ENCODE results near the gene CCDC14. TPM values are rescaled to one million over a fixed set of nuclear protein-coding genes. Genes with fewer than 3 reads are reported as not detected.

Gene CCDC14
- total and polyA plus RNA-seq, 4 donors = 3.7 to 32.5 (median 14.7) TPM

GRCh38 chr3:123872621-123873020 is 88.4 kb downstream of the CCDC14 start:
- WGBS = 45% methylated on average over 1 of the region's 1 CpG
- no peak for DNase-seq (ENCODE audit: low spot score)
- peaks cover 0 to 9% (median 0%) of the 10 kb centered on the region in 4 donors for H3K4me1 ChIP-seq (ENCODE audit: control insufficient read depth in 4 of 4, insufficient read depth in 4 of 4, low read length in 3 of 4)
- no peaks in the 10 kb centered on the region for H3K27me3 ChIP-seq (ENCODE audit: control insufficient read depth in 4 of 4, insufficient read depth in 4 of 4, low read length in 3 of 4)
- H3K9me3 ChIP-seq (ENCODE audit: control insufficient read depth in 4 of 4, low read length in 3 of 4) = no peaks in the 10 kb centered on the region
- H3K27ac ChIP-seq (ENCODE audit: low read depth in 1 of 2, low read length in 2 of 2) = no peak overlapping the region
- H3K4me3 ChIP-seq (ENCODE audit: low read depth in 1 of 3, low read length in 3 of 3) = no peak overlapping the region
- H3K9ac ChIP-seq (ENCODE audit: low read depth in 1 of 2, low read length in 2 of 2) = no peak overlapping the region
- TF ChIP-seq EGR1 (IDR thresholded peaks at IDR 0.05; ENCODE audit: low read depth in 2 of 2) (no peak), FOXA2 (IDR thresholded peaks at IDR 0.05) (no peak), NR2F2 (IDR thresholded peaks at IDR 0.05) (no peak), YY1 (IDR thresholded peaks at IDR 0.05) (no peak), MAX (IDR thresholded peaks at IDR 0.05) (no peak), JUND (IDR thresholded peaks at IDR 0.05) (no peak), SP1 (IDR thresholded peaks at IDR 0.05) (no peak), FOXA1 (IDR thresholded peaks at IDR 0.05) (no peak), RXRA (IDR thresholded peaks at IDR 0.05) (no peak)
- TF ChIP-seq, protein P1, sequence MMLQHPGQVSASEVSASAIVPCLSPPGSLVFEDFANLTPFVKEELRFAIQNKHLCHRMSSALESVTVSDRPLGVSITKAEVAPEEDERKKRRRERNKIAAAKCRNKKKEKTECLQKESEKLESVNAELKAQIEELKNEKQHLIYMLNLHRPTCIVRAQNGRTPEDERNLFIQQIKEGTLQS (IDR thresholded peaks at IDR 0.05) = no peak
- H3K36me3 ChIP-seq (ENCODE audit: control insufficient read depth in 4 of 4, insufficient read depth in 3 of 4, low read depth in 1 of 4, low read length in 3 of 4) = no peaks in the 10 kb centered on the region

DNA sequence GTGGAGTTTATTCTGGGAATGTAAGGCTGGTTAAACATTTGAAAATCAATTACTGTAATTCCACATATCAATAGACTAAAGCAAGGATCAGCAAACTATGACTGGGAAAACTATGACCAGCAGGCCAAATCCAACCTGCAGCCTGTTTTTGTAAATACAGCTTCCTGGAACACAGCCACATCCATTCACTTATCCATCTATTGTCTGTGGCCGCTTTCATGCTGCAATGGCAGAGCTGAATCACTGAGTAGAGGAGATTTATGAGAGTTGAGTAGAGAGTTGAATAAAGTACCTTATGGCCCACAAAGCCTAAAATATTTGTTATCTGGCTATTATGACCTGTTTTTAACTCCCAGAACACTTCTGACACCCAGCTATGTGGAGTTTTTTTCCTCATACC is 89.1 kb downstream of the CCDC14 start:
- Histone ChIP-seq H3K4me1 (ENCODE audit: control insufficient read depth in 4 of 4, insufficient read depth in 4 of 4, low read length in 3 of 4) (peaks cover 0 to 9% (median 0%) of the 10 kb centered on the region in 4 donors), H3K9ac (ENCODE audit: low read depth in 1 of 2, low read length in 2 of 2) (no peak overlapping the region), H3K9me3 (ENCODE audit: control insufficient read depth in 4 of 4, low read length in 3 of 4) (no peaks in the 10 kb centered on the region), H3K36me3 (ENCODE audit: control insufficient read depth in 4 of 4, insufficient read depth in 3 of 4, low read depth in 1 of 4, low read length in 3 of 4) (no peaks in the 10 kb centered on the region), H3K4me3 (ENCODE audit: low read depth in 1 of 3, low read length in 3 of 3) (no peak overlapping the region), H3K27ac (ENCODE audit: low read depth in 1 of 2, low read length in 2 of 2) (no peak overlapping the region), H3K27me3 (ENCODE audit: control insufficient read depth in 4 of 4, insufficient read depth in 4 of 4, low read length in 3 of 4) (no peaks in the 10 kb centered on the region)
- TF ChIP-seq NR2F2 (IDR thresholded peaks at IDR 0.05) (no peak), RXRA (IDR thresholded peaks at IDR 0.05) (peak in 1 of 2 donors; percentile 12), SP1 (IDR thresholded peaks at IDR 0.05) (no peak), HNF4G (IDR thresholded peaks at IDR 0.05) (no peak), FOXA2 (IDR thresholded peaks at IDR 0.05) (peak; percentile 56), MAX (IDR thresholded peaks at IDR 0.05) (no peak), YY1 (IDR thresholded peaks at IDR 0.05) (peak; percentile 29), TAF1 (conservative IDR thresholded peaks at IDR 0.05) (no peak), JUND (IDR thresholded peaks at IDR 0.05) (no peak), EGR1 (IDR thresholded peaks at IDR 0.05; ENCODE audit: low read depth in 2 of 2) (no peak), REST (IDR thresholded peaks at IDR 0.05) (no peak), RAD21 (IDR thresholded peaks at IDR 0.05) (peak; percentile 30 to 41), GABPA (IDR thresholded peaks at IDR 0.05 in 1 of 2, conservative IDR thresholded peaks at IDR 0.05 in 1 of 2) (no peak), HNF4A (conservative IDR thresholded peaks at IDR 0.05) (no peak), FOXA1 (IDR thresholded peaks at IDR 0.05) (peak; percentile 11)
- TF ChIP-seq, protein P2, sequence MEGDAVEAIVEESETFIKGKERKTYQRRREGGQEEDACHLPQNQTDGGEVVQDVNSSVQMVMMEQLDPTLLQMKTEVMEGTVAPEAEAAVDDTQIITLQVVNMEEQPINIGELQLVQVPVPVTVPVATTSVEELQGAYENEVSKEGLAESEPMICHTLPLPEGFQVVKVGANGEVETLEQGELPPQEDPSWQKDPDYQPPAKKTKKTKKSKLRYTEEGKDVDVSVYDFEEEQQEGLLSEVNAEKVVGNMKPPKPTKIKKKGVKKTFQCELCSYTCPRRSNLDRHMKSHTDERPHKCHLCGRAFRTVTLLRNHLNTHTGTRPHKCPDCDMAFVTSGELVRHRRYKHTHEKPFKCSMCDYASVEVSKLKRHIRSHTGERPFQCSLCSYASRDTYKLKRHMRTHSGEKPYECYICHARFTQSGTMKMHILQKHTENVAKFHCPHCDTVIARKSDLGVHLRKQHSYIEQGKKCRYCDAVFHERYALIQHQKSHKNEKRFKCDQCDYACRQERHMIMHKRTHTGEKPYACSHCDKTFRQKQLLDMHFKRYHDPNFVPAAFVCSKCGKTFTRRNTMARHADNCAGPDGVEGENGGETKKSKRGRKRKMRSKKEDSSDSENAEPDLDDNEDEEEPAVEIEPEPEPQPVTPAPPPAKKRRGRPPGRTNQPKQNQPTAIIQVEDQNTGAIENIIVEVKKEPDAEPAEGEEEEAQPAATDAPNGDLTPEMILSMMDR (IDR thresholded peaks at IDR 0.05; ENCODE audit: low read depth, low read length, missing input control) = no peak
- TF ChIP-seq, protein P3, sequence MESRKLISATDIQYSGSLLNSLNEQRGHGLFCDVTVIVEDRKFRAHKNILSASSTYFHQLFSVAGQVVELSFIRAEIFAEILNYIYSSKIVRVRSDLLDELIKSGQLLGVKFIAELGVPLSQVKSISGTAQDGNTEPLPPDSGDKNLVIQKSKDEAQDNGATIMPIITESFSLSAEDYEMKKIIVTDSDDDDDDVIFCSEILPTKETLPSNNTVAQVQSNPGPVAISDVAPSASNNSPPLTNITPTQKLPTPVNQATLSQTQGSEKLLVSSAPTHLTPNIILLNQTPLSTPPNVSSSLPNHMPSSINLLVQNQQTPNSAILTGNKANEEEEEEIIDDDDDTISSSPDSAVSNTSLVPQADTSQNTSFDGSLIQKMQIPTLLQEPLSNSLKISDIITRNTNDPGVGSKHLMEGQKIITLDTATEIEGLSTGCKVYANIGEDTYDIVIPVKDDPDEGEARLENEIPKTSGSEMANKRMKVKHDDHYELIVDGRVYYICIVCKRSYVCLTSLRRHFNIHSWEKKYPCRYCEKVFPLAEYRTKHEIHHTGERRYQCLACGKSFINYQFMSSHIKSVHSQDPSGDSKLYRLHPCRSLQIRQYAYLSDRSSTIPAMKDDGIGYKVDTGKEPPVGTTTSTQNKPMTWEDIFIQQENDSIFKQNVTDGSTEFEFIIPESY (IDR thresholded peaks at IDR 0.05) = no peak
- TF ChIP-seq, protein P1 (IDR thresholded peaks at IDR 0.05) = no peak
- 47% methylated on average over 1 of the region's 1 CpG for WGBS
- no peak for DNase-seq (ENCODE audit: low spot score)
